Mesangial cell (primary cell): ENCODE measurements around the gene GRM1. TPM values are rescaled to one million over a fixed set of nuclear protein-coding genes. Genes with fewer than 3 reads are reported as not detected.

Experiments used
- total RNA-seq: library from RNA; depleted of rRNA; stranded (reverse); fragments of >200 nt; gene quantifications from 2 replicates; pipeline ENCODE4 v1.2.3, GENCODE V29; 2015

GRM1 gene
- under 0.01 and 0.25 TPM in 2 replicates for total RNA-seq

GRCh38 chr6:146028851-146029572 is at the start of gene GRM1:
GRM1 (plus strand) TSS chr6:146029062; CDS start chr6:146029518, 456 bp downstream.

Other genes with a start within 250 kb of the GRM1 start
- 4.1 TPM in 2 replicates for gene FBXO30, start 214.3 kb upstream of the GRM1 start, total RNA-seq
- 6.1 and 7.0 TPM in 2 replicates for gene SHPRH, start 64.7 kb upstream of the GRM1 start, total RNA-seq